ENCODE data around the gene SCYGR4.
"Not testable (repeated sequence)": the region's sequence is repeated elsewhere in the genome, so short reads cannot be mapped to it uniquely, and the experiment has no call there.

SCYGR4 gene

DNA sequence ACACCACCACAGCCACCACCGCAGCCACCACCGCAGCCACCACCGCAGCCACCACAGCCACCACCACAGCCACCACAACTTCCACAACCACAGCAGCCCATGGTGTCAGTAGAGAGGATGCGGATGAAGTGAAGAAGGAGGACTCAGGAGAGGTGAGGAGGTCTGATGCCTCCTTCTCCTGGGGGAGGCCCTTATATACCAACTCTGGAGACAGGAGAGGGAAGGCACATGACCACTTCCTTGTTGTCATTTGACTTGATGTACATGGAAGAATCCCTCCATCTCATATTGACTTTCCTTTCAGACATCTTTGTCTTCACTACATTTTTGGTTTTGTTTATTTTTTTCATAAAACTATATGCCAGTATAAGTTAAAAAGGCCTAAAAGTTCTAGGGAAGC lies 2.6 kb upstream of the SCYGR4 start, which contains the start of gene SCYGR3:
Gene SCYGR3 (minus strand): TSS at position 101 of the 400 bp plus-strand sequence. CDS start 0 bp downstream, at position 101.
- DNase-seq, result no peak

DNA sequence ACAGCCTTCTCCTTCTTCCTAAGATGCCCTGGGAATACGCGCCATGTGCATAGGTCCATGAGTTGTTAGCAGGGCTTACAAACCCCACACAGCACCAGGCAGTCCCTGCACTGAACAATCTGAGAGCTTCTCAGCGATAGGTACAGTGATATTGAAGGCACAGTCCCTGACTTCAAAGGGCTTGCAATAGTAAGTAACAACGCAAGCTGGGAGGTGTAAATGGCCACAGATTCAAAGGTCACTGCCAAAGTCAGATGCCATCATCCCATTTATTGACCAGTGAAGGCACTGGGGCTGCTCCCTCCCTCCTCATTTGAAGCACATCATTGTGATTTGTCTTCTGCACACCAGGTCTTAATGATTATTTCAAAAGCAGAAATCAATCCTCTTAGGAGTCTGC lies 2.1 kb upstream of the SCYGR4 start:
- DNase-seq, result no peak

DNA sequence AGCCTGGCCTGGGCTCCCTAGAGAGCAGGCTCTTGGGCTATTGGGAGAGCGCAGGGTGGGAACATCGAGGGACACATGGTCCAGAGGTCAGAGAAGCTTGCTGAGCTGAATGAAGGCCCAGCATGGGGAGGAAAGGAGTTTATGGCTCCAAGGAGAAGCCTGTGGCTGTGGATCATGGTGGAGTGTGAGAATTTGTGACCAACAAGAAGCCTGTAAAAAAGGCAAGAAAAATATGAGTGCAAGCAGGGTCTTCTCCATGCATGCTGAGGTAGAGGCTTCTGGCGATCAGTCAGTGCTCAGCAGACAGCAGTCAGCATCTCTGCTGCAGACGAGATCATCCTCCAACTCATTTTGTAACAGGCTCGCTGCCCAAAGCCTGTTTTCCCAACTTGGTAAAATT lies 1.4 kb upstream of the SCYGR4 start:
- DNase-seq, result no peak

DNA sequence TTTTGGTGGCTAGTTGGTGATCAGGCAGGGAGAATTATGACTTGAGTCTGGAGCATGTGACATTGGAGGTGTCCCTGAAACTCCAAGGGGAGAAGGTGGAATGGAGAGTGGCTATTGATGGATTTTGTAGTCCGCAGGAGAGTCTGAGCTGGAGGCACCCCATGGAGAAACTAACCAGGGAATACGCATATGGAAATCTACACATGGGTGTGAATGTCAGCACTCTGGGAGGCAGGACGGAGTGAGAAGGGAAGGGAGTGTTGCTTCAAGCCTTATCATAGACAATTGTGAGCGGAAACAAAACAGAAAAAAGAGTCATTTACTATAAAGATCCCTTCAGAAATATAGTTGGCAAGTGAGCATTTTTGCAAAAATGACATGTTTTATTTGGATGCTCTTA lies 667 bp upstream of the SCYGR4 start:
- no peak for DNase-seq

DNA sequence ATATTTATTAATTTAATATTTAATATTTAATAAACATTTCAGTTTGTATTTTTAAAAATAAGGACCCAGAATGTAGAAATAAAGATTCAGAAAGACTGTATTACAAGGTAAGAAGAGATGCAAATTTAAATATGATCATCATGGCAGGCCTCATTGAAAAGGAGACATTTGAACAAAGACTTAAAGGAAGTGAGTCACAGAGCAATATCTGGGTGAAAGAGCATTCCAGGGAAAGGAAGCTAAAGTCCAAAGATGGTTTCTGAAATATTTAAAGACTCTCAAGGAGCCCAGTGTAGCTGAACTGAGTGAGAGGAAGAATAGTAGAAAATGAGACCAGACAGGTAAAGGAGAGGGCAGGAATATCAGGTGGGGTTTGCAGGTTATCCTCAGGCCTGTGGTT lies 5.9 kb downstream of the SCYGR4 start:
- no peak for DNase-seq

DNA sequence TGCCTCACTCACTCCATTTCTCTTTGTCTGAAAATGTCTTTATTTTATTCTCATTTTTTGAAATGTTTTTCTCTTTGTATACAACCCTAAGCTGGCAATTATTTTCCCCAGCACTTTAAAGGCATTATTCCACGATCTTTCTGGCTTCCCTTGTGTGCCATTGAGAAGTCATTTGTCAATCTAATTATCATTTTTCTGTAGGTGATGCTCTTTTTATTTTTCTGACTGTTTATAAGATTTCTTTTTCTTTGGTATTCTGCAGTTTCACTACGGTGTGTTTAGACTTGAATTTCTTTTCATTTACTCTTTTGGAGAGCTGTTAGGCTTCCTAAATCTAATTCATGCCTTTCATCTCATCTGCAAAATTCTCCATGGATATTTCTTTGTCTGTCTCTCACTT lies 8.1 kb downstream of the SCYGR4 start:
- no peak for DNase-seq

DNA sequence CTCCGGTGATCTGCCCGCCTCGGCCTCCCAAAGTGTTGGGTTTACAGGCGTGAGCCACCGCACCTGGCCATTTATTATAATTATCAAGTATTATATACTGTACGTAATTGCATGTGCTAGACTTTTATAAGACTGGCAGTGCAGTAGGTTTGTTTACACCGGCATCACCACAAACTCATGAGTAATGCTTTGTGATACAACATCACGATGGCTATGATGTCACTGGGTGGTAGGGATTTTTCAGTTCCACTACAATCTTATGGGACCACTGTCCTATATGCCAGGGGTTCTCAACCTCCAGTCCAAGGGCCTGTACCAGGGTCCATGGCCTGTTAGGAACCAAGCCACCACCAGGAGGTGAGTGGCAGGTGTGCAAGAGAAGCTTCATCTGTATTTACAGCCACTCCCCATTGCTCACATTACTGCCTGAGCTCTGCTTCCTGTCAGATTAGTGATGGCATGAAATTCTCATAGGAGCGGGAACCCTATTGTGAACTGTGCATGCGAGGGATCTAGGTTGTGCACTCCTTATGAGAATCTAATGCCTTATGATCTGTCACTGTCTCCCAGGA lies 9.4 kb downstream of the SCYGR4 start:
- no peak for DNase-seq

DNA sequence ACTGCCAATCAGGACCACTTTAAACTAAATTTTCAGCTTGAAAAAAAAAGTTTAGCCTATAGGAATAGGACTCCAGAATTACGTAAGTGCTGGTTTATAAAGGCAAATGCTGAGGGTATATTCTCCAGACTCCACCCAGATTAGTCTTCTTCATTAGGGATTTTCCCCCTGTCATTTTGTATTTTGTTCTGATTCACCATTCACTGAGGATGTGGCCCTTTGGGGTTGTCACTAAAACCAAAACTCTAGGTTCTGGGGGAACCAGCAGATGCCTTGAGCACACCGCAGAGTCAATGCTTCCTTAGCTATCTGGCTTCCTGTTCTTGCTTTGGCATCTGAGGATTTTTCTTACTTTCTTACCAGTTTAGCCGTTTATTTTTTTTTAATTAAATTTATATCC lies 10.5 kb downstream of the SCYGR4 start:
- DNase-seq, result no peak

DNA sequence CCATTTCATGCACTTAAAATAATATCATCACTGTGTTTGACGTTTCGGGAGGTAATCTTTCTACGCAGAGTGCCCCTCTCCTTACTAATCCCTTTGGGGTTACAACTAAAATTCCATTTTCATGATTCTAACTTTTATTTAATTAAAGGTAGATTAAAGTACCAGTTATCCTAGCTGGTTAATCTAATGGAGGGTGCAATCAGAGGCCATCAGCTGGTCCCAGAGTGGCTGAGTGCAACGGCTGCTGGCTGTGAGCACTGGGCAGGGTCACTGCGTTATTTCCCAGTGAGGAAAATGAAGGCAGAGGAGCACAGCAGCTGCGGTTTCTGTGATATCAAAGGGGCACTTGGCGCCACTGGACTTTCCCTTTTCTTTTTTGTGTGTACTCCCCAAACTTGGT lies 12.1 kb downstream of the SCYGR4 start:
- no peak for DNase-seq

DNA sequence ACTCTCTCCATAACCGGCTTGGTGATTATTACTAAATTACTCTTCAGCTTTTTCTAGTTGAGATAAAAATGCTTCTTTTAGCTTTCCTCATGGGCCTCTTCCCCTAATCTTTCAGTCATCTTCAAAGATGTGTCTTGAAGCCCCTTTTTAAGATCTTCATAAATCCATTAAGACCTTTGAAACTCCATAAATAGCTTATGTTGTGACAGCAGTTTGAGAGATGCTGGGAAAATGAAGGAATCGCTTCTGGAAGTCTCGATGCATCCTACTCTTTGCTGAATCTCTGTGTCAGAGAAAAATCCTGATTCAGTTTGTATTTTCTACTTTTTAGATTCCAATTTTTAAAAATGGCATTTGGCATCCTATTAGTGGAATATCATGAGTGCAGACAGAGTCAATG lies 13.0 kb downstream of the SCYGR4 start:
- DNase-seq, result no peak

DNA sequence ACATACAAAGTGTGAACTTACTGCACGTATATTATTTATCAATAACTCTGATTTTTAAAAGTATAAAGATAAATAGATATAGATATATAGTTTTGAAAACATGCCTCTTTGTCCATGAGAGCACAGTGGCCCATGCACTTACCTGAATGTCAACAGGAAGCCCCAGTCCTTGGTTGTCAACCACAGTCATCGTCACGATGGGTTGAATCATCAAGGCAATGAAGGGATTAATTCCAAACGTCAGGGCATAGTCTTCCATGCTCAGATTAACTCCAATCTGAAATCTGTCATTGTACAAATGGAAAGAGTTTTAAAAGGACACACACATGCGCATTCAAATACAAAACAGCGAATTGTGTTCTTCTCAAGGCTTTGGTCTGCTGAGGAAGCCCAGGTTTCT lies 15.5 kb downstream of the SCYGR4 start:
- no peak for DNase-seq

DNA sequence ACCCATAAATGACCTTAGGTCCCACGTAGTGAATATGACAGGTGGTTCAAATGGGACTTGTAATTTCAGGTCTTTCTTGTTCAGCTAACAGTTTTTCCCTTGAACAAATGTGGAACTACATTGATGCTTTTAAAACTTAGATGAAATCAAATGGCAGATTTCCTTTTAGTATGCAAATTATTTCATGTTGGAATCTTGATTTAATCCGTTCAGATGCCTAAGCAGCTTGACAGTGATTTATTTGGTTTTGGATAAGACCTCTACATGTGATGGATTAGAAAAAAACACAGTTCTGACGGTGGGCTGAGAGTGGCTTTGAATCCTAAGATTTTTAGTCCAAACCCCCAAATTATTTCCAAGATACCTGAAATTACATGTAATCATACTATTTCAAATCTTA lies 16.9 kb downstream of the SCYGR4 start:
- DNase-seq, result no peak

DNA sequence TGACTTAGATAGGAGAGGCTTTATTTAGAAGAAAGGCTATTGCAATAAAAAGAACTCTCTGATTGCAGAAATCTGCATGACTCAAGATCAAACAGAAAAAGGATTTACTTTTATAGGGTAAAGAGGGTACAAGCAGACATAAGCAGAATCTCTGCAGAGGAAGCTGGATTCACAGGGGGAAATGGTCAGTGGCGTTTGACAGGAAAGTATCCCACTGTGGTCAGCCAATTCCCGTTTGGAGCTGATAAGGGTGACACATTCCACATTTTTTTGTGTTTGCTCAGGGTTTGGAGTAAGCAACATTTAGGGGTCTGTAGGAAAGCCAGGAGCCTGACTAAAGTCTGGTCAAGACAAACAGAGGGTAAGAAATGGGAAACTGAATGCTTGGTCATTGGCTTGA lies 25.4 kb downstream of the SCYGR4 start:
- no peak for DNase-seq

DNA sequence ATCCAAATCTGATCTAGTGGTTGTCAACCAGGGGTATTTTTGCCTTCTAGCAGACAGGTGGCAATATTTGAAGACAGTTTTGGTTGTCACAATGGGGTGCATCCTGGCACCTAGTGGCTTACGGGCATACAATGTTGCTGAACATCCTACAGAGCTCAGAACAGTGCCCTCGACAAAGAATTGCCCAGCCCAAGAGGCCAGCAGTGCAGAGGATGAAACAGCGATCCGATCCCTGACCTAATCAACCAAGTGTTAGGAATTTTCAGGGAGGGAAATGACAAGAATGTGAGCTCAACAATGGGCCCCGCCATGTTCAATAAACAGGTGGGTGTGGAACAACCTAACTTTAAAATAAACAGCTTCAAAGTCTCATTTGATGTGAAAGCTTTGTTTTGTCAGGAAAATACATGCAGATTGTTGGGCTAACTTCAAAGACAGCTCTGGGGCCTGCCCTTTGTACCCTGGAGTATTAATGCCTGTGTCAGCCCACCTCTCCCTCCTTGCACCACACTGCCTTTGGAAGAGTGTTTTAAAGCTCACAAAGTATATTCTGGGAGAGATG lies 26.8 kb downstream of the SCYGR4 start:
- no peak for DNase-seq

DNA sequence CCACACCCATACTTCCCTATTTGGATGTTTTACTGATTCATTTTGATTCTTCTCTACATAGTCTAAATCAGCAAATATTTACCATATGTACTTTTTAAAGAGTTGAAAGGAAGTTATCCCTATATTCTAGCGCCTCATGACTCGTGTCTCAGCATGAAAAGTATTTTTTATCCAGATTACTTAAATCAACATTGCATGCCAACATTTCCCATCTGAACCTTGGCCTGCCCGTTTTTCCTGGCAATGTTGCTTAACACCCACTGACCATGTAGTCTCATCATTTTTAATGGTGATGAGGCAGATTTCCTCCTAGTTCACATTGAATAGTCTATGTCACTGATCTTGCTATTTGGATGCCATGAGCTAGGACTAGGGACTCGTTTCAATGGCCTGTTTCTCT lies 36.1 kb downstream of the SCYGR4 start:
- DNase-seq, result no peak

DNA sequence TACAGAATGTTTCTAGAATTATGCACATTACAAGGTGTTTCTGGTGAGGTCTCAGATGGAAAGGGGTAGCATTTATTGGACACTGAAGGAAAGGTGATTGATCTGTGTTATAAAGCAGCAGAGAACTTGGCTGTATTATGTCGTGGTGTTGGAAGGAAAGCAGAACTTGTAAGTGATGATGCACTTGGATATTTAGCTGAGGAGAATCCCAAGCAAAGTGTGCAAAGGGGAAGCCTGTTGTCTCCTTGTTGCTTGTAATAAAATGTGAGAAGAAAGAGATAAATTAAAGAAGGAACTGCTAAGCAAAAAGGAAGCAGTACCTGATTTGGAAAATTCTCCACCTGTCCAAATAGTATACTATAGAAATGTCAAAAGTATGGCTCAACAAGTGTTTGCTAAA lies 37.1 kb downstream of the SCYGR4 start:
- no peak for DNase-seq

DNA sequence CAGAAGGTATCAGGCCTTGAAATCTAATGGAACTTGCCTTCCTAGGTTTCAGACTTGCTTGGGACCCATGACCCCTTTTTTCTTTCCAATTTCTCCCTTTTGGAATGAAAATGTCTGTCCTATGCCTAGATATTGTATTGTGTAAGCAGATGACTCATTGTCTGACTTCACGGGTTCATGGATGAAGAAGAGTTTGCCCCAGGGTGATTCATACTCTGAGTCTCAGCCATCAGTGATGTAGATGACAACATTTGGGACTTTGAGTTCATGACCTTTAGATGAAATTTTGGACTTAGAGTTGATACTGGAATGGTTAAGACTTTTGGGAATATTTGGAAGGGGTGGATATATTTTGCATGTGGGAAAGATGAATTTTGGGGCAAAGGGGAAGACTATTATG lies 38.2 kb downstream of the SCYGR4 start:
- no peak for DNase-seq

DNA sequence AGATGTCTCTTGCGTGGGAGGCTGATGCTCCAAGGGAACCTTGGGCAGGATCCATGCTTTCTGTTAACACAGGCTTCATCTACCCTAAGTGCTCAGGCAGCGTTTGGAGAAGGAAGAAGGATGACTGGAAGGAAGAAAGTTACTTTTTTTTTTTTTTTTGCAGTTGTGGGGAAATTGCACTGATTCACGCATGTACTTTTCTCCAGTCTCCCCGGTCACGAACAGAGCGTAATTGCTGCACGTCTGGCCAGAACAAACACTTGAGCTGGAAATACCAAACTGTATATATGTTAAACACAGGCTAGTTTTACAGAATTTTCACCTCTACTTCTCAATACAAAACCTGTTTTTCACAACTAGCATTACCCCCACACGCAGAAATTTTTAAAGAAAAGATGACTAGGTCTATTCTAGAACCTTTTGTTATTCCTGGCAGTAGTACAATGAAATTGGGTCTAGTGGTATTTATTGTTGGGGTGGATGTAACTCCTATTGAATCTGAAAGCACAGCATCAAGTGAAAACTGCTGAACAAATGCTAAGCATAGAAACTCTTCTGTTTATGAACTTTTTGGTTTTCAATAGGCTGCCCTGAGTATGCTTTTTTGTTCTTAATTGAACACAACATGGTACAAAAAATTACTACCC lies 40.0 kb downstream of the SCYGR4 start:
- DNase-seq, result no peak

DNA sequence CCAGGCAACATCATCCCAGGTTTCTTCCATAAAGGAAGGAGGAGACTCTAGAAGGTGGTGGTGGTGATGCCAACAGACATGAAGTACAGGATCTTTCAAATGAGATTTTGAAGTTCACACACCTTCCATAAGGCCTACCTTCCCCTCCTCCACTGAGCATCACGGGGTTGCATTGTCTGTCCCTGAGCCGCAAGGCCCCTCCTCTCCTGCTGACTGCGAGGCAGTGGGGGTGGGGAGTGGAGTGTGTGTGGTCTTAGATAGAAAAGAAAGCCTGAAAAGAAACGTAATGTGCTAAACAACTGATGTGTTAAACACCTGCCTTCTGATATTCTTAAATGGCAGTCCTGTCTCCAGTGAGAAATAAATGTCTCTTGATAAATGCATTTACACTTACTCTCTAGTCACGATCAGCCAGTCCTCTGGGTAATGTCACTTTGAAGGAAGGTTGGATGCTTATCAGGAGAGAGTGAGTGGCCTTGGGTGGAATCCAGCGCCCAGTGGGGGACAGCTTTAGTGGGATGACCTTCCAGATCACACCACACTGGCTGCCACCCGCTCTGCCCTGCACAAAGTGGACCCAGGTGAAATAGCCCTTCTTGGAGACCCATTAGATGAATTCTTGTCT lies 43.8 kb downstream of the SCYGR4 start:
- DNase-seq, result no peak

DNA sequence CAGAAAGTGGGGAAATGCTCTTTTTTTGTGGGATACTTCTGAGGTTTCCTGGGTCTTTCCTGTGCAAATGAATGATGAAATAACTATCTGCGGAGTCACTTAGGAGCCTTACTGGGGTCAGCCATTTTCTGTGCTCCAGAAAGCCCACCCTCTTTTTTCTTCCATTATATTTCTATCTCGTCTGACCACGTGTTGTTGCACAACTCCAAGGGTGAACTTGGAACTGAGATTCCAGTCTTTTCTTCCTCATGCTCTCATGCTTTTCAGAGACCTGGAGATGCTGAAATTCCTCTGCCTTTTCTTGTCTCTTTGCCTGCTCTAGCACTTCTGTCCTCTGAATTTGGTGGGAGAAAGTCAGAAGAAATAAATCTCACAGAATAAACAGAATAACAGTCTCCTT lies 44.5 kb downstream of the SCYGR4 start:
- DNase-seq, result no peak

DNA sequence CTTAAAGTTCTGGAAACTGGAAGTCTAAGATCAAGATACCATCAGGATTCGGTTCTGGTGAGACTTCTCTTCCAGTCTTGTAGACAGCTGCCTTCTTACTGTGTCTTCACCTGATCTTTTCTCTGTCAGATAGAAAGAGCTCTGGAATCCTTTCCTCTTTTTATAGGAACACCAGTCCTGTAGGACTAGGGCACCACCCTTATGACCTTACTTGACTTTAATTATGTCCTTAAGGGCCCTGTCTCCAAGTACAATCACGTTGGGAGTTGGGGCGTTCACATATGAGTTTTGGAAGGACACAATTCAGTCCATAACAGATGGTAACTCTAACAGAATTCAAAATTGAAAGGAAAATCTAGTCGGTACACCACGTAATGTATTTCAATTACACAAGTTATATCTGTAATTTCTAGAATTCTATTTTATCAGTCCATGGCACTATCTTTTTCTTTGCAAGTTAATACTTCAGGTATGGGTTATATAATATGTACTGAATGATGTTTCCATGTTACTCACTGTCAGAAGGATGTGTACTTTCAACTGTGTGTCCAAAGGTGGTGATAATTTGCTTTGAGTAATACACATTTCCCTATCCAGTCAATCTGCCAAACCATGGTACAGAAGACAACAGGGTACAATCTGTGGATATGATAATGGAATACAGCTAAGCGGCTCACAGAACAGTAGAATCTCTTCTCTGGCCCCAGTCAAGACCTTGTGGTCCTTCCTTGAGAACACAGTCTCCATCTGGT lies 48.1 kb downstream of the SCYGR4 start:
- no peak for DNase-seq

DNA sequence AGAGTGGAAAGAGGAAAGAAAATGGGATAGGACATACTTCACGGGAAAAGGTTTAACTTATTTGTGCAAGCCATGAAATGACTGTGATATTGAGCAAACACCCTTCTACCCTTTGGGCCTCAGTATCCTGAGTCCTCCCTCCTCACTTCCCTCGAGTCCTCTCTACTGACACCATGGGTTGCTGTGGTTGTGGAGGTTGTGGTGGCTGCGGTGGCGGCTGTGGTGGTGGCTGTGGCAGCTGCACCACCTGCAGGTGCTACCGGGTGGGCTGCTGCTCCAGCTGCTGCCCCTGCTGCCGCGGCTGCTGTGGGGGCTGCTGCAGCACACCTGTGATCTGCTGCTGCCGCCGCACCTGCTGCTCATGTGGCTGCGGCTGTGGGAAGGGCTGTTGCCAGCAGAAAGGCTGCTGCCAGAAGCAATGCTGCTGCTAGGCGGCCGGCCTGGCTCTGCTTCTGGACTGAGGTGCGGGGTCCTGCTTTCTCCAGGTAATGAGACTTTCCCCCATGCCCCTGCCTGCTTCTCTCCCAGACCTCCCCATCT lies 49.4 kb downstream of the SCYGR4 start, which contains the start of gene SCYGR5:
Gene SCYGR5 (plus strand): TSS at position 174 of the 540 bp plus-strand sequence. CDS start 0 bp downstream, at position 174.
- DNase-seq, result not testable (repeated sequence)
